IPS-NIHi7 (cell line): Measurements from ENCODE around the gene DAGLA.

Source experiments
- DNase-seq: peaks from one replicate; pipeline ENCODE4 v3.0.0; 2012; ENCODE audit warnings: mixed read lengths; ENCODE audit errors: extremely low spot score

The DAGLA gene

GRCh38 chr11:61690706-61691379 is 10.7 kb downstream of the DAGLA start:
- DNase-seq: no peak

GRCh38 chr11:61691380-61692156 is 11.4 kb downstream of the DAGLA start:
- no peak for DNase-seq

- no peak for DNase-seq
Measured at GRCh38 chr11:61693922-61694601, 13.9 kb downstream of the DAGLA start.

- DNase-seq: no peak
Measured at GRCh38 chr11:61694602-61694939, 14.4 kb downstream of the DAGLA start.

- DNase-seq: no peak
Measured at GRCh38 chr11:61694946-61695706, 14.9 kb downstream of the DAGLA start.

- peak; percentile 66 for DNase-seq
Measured at GRCh38 chr11:61695917-61696316, 15.7 kb downstream of the DAGLA start.

GRCh38 chr11:61696602-61697001 is 16.4 kb downstream of the DAGLA start:
- DNase-seq: no peak

GRCh38 chr11:61697078-61697502 is 16.9 kb downstream of the DAGLA start:
- DNase-seq: no peak

- DNase-seq: no peak
Measured at GRCh38 chr11:61697764-61698163, 17.6 kb downstream of the DAGLA start.

GRCh38 chr11:61698173-61698948 is 18.2 kb downstream of the DAGLA start:
- DNase-seq: no peak

- DNase-seq: no peak
Measured at GRCh38 chr11:61699737-61700160, 19.6 kb downstream of the DAGLA start.

- DNase-seq: no peak
Measured at GRCh38 chr11:61700212-61700611, 20.0 kb downstream of the DAGLA start.

GRCh38 chr11:61700720-61701119 is 20.5 kb downstream of the DAGLA start:
- no peak for DNase-seq

- peak; percentile 68 for DNase-seq
Measured at GRCh38 chr11:61701242-61701886, 21.2 kb downstream of the DAGLA start.

- DNase-seq: no peak
Measured at GRCh38 chr11:61702701-61703312, 22.6 kb downstream of the DAGLA start.

- DNase-seq: no peak
Measured at GRCh38 chr11:61704838-61705237, 24.6 kb downstream of the DAGLA start.

- DNase-seq: no peak
Measured at GRCh38 chr11:61706452-61707400, 26.5 kb downstream of the DAGLA start.

GRCh38 chr11:61707574-61707973 is 27.4 kb downstream of the DAGLA start:
- DNase-seq: no peak

- DNase-seq: no peak
Measured at GRCh38 chr11:61709110-61709509, 28.9 kb downstream of the DAGLA start.
